ENCODE measurements around the gene TMEM69.
"Not testable (repeated sequence)": the region's sequence is repeated elsewhere in the genome, so short reads cannot be mapped to it uniquely, and the experiment has no call there.

The TMEM69 gene

DNA sequence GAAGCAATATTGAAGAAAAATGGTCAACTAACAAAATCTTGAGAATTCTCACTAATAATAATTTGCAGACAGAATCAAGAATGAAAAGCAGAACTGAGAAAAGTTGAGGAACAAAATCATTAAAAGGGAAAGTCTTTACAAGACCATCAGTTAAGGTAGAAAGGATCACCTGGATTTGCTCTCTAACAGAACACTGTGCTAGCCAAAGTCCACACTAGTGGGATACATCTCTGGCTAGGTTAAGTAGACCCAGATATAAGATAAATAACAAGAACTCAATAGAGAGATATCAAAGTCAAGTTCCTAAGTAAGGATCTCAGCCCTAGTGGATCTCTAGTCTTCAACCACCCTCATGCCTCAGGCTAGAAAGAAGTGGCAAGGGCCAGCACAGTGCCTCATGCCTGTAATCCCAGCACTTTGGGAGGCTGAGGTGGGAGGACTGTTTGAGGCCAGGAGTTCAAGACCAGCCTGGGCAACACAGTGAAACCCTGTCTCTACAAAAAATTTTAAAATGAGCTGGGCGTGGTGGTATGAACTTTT lies 42.9 kb downstream of the TMEM69 start:
- TF ChIP-seq, protein P1, sequence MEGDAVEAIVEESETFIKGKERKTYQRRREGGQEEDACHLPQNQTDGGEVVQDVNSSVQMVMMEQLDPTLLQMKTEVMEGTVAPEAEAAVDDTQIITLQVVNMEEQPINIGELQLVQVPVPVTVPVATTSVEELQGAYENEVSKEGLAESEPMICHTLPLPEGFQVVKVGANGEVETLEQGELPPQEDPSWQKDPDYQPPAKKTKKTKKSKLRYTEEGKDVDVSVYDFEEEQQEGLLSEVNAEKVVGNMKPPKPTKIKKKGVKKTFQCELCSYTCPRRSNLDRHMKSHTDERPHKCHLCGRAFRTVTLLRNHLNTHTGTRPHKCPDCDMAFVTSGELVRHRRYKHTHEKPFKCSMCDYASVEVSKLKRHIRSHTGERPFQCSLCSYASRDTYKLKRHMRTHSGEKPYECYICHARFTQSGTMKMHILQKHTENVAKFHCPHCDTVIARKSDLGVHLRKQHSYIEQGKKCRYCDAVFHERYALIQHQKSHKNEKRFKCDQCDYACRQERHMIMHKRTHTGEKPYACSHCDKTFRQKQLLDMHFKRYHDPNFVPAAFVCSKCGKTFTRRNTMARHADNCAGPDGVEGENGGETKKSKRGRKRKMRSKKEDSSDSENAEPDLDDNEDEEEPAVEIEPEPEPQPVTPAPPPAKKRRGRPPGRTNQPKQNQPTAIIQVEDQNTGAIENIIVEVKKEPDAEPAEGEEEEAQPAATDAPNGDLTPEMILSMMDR (IDR thresholded peaks at IDR 0.05; ENCODE audit: insufficient read depth, missing control alignments), result no peak
- DNase-seq (ENCODE audit: insufficient read length, low spot score), result no peak
- no peak for FAIRE-seq

- DNase-seq (ENCODE audit: insufficient read length, low spot score) (no peak), FAIRE-seq (no peak)
- TF ChIP-seq, protein P1 (IDR thresholded peaks at IDR 0.05; ENCODE audit: insufficient read depth, missing control alignments), result no peak
Observed at GRCh38 chr1:45739137-45739536, 51.2 kb downstream of the TMEM69 start.

DNA sequence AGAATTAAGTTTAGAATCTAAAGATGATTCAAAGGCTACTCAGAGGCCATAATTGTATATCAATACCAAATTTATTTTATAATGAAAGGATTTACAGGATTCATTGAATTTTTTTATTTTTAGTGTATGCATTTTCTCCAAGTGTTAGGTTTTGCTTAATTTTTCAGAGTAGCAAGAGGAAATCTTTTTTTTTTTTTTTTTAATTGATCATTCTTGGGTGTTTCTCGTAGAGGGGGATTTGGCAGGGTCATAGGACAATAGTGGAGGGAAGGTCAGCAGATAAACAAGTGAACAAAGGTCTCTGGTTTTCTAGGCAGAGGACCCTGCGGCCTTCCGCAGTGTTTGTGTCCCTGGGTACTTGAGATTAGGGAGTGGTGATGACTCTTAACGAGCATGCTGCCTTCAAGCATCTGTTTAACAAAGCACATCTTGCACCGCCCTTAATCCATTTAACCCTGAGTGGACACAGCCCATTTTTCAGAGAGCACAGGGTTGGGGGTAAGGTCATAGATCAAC lies 51.7 kb downstream of the TMEM69 start:
- FAIRE-seq; DNase-seq (ENCODE audit: insufficient read length, low spot score): not testable (repeated sequence)

Measured in D721Med (cell line).